ENCODE results near the gene ATR.

DNA sequence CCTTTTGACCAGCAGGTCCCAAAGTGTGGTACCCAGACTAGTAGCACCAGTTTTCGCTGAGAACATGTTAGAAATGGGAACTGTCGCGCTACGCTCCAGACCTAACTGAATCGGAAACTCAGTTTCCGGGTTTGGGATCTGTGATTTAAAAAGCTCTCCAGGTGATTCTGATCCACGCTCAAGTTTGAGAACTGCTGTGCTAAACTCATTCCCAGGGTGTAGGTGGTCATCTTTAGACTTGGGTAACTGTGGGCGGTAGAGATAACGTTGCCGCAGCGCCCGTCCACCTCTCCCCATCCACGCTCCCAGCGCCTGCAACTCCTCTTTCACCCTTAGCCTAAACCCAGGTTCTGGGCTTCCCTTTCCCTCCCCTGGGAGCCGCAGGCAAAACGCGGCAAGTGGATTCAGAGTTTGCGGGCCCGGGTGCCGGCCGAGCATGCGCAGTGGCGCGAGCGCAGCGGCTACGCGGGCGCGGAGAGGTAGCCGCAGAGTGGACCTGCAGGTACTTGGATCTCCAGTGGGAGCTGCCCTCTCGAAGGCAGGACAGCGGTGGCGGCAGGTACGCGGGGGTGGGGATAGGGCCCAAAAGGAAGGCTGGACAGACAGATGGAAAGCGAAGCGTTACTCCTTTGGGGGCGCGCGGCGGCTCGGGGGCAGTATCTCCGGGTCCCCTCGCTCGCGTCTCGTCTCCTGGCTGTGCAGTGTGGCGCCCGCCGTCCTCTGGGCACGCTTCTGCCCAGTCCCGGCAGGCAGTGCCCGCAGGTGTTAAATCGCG is 17.6 kb upstream of the ATR start, which contains the start of gene PLS1:
- TF ChIP-seq, protein P1, sequence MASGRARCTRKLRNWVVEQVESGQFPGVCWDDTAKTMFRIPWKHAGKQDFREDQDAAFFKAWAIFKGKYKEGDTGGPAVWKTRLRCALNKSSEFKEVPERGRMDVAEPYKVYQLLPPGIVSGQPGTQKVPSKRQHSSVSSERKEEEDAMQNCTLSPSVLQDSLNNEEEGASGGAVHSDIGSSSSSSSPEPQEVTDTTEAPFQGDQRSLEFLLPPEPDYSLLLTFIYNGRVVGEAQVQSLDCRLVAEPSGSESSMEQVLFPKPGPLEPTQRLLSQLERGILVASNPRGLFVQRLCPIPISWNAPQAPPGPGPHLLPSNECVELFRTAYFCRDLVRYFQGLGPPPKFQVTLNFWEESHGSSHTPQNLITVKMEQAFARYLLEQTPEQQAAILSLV (tag; IDR thresholded peaks at IDR 0.05): no peak
- TF ChIP-seq, protein P2, sequence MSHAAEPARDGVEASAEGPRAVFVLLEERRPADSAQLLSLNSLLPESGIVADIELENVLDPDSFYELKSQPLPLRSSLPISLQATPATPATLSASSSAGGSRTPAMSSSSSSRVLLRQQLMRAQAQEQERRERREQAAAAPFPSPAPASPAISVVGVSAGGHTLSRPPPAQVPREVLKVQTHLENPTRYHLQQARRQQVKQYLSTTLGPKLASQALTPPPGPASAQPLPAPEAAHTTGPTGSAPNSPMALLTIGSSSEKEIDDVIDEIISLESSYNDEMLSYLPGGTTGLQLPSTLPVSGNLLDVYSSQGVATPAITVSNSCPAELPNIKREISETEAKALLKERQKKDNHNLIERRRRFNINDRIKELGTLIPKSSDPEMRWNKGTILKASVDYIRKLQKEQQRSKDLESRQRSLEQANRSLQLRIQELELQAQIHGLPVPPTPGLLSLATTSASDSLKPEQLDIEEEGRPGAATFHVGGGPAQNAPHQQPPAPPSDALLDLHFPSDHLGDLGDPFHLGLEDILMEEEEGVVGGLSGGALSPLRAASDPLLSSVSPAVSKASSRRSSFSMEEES (CRISPR knock-in tag; IDR thresholded peaks at IDR 0.05): no peak
- TF ChIP-seq SIN3A (IDR thresholded peaks at IDR 0.05; ENCODE audit: borderline replicate concordance in 2 of 2, control insufficient read depth in 1 of 2, low read depth in 2 of 2, low read length in 2 of 2) (no peak), JUNB (CRISPR knock-in tag; conservative IDR thresholded peaks at IDR 0.05) (no peak)
